Natural killer cell treated with Interleukin-12 subunit alpha and Interleukin-12 subunit beta and Interleukin-15 and Interleukin-18, amount 100 ng/mL, for 72 hours (primary cell): ENCODE data around the gene LGR4. TPM values are rescaled to one million over a fixed set of nuclear protein-coding genes. Genes with fewer than 3 reads are reported as not detected.

Experiments used
- ATAC-seq, 2 donors: fragments of 150-1000 bp; cut with Tn5 transposase in 1 of 2; sonication (Bioruptor Pico), chemical (Tn5 transposase) in 1 of 2; 2 replicates each; pipeline ENCODE4 v1.10.0; 2021
- DNase-seq: peaks from one replicate; pipeline ENCODE4 v3.0.0; 2022; ENCODE audit warnings: low spot score
- H3K27ac Mint-ChIP-seq, 2 donors: 1 replicate in 1 of 2; 2 replicates in 1 of 2; pipeline ENCODE4 v1.8.0; 2022; ENCODE audit warnings: mixed read lengths in 2 of 2, mild to moderate bottlenecking in 1 of 2, moderate library complexity in 1 of 2
- H3K27me3 Mint-ChIP-seq, 2 donors: 1 replicate in 1 of 2; 2 replicates in 1 of 2; pipeline ENCODE4 v1.8.0; 2022; ENCODE audit warnings: mixed read lengths in 2 of 2
- H3K36me3 Mint-ChIP-seq: one replicate; pipeline ENCODE4 v1.8.0; 2022; ENCODE audit warnings: mixed read lengths
- H3K4me1 Mint-ChIP-seq, 2 donors: 1 replicate in 1 of 2; 2 replicates in 1 of 2; pipeline ENCODE4 v1.8.0; 2022; ENCODE audit warnings: low read depth in 2 of 2, mixed read lengths in 2 of 2, mild to moderate bottlenecking in 1 of 2
- H3K4me3 Mint-ChIP-seq: one replicate; pipeline ENCODE4 v1.8.0; 2022; ENCODE audit warnings: mixed read lengths
- H3K9me3 Mint-ChIP-seq: 2 replicates; pipeline ENCODE4 v1.8.0; 2022; ENCODE audit warnings: mixed read lengths
- total RNA-seq, 2 donors: library from RNA; stranded (reverse); gene quantifications; one replicate each; pipeline ENCODE4 v1.2.3, GENCODE V29; 2022

The LGR4 gene
- total RNA-seq, 2 donors from 2014 or later, result 0.05 TPM; not detected in 1

- Mint-ChIP-seq H3K27me3 (peaks cover 0 to 3% of the 10 kb centered on the region in 2 donors), H3K9me3 (peaks cover 5% of the 10 kb centered on the region), H3K4me1 (no peaks in the 10 kb centered on the region), H3K27ac (no peak overlapping the region), H3K4me3 (no peak overlapping the region), H3K36me3 (no peaks in the 10 kb centered on the region)
- DNase-seq (no peak), ATAC-seq (peak in 1 of 2 donors; percentile 77)
Measured at GRCh38 chr11:27319072-27319471, 153.5 kb downstream of the LGR4 start.

- no peak overlapping the region for H3K27ac Mint-ChIP-seq
- DNase-seq (no peak), ATAC-seq (no peak)
- no peaks in the 10 kb centered on the region for H3K36me3 Mint-ChIP-seq
- H3K9me3 Mint-ChIP-seq, result peaks cover 5% of the 10 kb centered on the region
- H3K27me3 Mint-ChIP-seq, result no peaks in the 10 kb centered on the region
- H3K4me1 Mint-ChIP-seq, result no peaks in the 10 kb centered on the region
- no peak overlapping the region for H3K4me3 Mint-ChIP-seq
Measured at GRCh38 chr11:27317751-27318150, 154.8 kb downstream of the LGR4 start.

Other genes with a start within 250 kb of the LGR4 start
- gene CCDC34, start 109.6 kb downstream of the LGR4 start, total RNA-seq, result 1 to 10 TPM; 8.0 to 9.9 TPM
- 10 to 100 TPM; 17.5 to 20.5 TPM for gene LIN7C, start 34.0 kb upstream of the LGR4 start, total RNA-seq
- gene BDNF, start 227.7 kb upstream of the LGR4 start, total RNA-seq, result not detected